GM12891 (cell line): Measurements from ENCODE around the gene MAPKBP1.

Experiments
- PAX5 ChIP-seq: IDR thresholded peaks from 2 replicates; pipeline ENCODE4 v1.6.1; 2011; ENCODE audit warnings: low read length, moderate library complexity, mild to moderate bottlenecking; ENCODE audit not compliant: insufficient read depth, severe bottlenecking
- POLR2A ChIP-seq: IDR thresholded peaks from 2 replicates; pipeline ENCODE4 v1.6.1; 2011; ENCODE audit warnings: low read depth, low read length, control low read depth
- POLR2AphosphoS5 ChIP-seq: IDR thresholded peaks from 2 replicates; pipeline ENCODE4 v1.6.1; 2011; ENCODE audit warnings: low read depth, low read length, control low read depth
- POU2F2 ChIP-seq: IDR thresholded peaks from 2 replicates; pipeline ENCODE4 v1.6.1; 2011; ENCODE audit warnings: low read depth, mild to moderate bottlenecking, control low read depth, low read length, moderate library complexity
- SPI1 ChIP-seq: IDR thresholded peaks from 2 replicates; pipeline ENCODE4 v1.6.1; 2011; ENCODE audit warnings: low read depth, low read length, control low read depth
- TAF1 ChIP-seq: IDR thresholded peaks from 2 replicates; pipeline ENCODE4 v1.6.1; 2011; ENCODE audit warnings: low read depth, low read length, control low read depth

DNA sequence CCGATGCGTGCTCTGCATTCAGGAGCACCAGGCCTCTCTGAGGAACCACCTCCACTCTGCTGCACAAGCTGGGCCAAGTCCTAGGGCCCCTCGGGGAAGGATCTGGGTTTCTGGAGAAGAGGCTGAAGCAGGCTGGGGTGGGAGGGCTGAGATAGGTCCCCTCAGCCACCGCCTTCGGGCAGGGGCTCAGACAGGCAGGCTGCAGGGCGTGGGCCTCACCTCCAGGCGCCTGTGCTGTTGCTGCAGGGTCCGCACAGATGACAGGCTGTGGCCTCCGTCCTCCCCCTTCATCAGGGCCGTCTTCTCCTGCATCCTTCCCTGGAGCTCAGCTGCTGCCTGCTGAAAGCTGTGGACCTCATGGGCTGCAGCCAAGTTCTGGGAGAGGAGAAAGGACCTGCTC is 79.5 kb downstream of the MAPKBP1 start:
- TF ChIP-seq POLR2A (no peak), POLR2AphosphoS5 (no peak), TAF1 (no peak), POU2F2 (no peak), PAX5 (no peak), SPI1 (no peak)
